Keratinocyte (primary cell): ENCODE data around the gene ZDHHC4.

Experiments
- CTCF ChIP-seq, 3 experiments: IDR thresholded peaks in 1 of 3; conservative IDR thresholded peaks in 1 of 3; optimal IDR thresholded peaks in 1 of 3; 2 replicates in 2 of 3; 3 replicates in 1 of 3; pipeline versions ENCODE3 to v1.5.1; 2011; ENCODE audit warnings: low read length in 3 of 3, mild to moderate bottlenecking in 3 of 3, moderate library complexity in 2 of 3, control low read depth in 1 of 3, inconsistent platforms in 1 of 3; ENCODE audit not compliant: insufficient read depth in 2 of 3; ENCODE audit errors: extremely low read depth in 1 of 3
- EZH2 ChIP-seq: IDR thresholded peaks from one replicate; pipeline ENCODE4 v1.6.1; 2012; ENCODE audit warnings: inconsistent platforms, mild to moderate bottlenecking, low read length, moderate library complexity

DNA sequence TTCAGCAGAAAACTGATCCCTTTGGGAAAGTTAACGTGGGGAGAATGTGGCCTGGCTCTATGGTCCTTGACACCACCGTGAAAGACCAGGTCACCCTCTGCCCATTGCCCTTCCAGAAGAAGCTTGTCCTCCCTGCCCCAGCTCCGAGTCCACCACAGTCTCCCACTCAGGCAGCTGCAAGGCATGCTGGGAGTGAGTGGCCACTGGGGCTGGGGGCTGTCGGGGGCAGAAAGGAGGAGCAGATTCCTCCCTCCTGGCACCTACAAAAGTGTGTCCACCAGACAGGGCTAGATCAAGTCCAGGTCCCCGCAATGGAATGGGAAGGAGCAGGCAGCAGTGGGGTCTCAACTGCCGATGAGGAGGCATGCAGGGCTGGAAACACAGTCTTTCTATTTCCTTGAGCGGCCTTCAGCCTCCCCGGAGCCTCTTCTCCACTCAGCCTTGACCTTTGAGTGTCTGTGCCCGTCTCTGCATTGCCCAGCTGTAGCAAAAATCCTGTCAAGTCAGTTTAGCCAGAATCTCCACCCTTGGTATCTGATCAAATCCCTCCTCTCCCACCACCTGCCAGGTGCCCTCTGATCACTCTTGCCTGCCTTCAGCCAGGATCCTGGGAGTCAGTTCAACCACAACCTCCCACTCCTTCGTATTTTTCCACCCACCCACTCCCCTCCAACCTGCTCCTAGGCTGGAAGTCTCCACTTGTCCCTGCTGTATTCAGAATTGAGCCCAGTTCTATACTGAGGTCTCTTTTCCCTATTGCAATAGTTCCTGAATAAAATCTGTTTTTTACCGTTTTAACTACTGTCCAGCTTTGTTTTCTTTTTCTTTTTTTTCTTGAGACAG is 53.0 kb downstream of the ZDHHC4 start:
- TF ChIP-seq CTCF (optimal IDR thresholded peaks at IDR 0.05 in 1 of 3, IDR thresholded peaks at IDR 0.05 in 1 of 3, conservative IDR thresholded peaks at IDR 0.05 in 1 of 3; ENCODE audit: extremely low read depth in 1 of 3, insufficient read depth in 2 of 3, low read length in 3 of 3), result no peak
- no peak for TF ChIP-seq EZH2
